ENCODE measurements around the gene ITIH3.

Gene ITIH3

GRCh38 chr3:52834871-52835501 lies 40.4 kb downstream of the ITIH3 start, which contains the start of gene MUSTN1:
TSS of gene MUSTN1 (minus strand) at chr3:52835019. CDS start at chr3:52834948, 71 bp downstream.
- no peak for DNase-seq
- Histone ChIP-seq H3K4me3 (ENCODE audit: insufficient read depth, low read depth, low read length, poor library complexity, severe bottlenecking) (no peak within 1 kb of the TSS), H3K36me3 (ENCODE audit: control insufficient read depth, insufficient read depth, low read length) (peaks cover 18% of the 10 kb centered on the region), H3K27me3 (replicated peaks; ENCODE audit: control insufficient read depth, insufficient read depth, low read length, poor library complexity, severe bottlenecking) (no peaks in the 10 kb centered on the region), H3K9me3 (ENCODE audit: control insufficient read depth, low read length) (no peaks in the 10 kb centered on the region), H3K27ac (ENCODE audit: insufficient read depth, low read length, poor library complexity, severe bottlenecking) (no peak within 1 kb of the TSS), H3K4me1 (ENCODE audit: control insufficient read depth, insufficient read depth, low read length, poor library complexity, severe bottlenecking) (peaks cover 4% of the 10 kb centered on the region)

GRCh38 chr3:52835766-52836470 lies 41.3 kb downstream of the ITIH3 start:
- peaks cover 4% of the 10 kb centered on the region for H3K4me1 ChIP-seq (ENCODE audit: control insufficient read depth, insufficient read depth, low read length, poor library complexity, severe bottlenecking)
- no peak overlapping the region for H3K4me3 ChIP-seq (ENCODE audit: insufficient read depth, low read depth, low read length, poor library complexity, severe bottlenecking)
- H3K27ac ChIP-seq (ENCODE audit: insufficient read depth, low read length, poor library complexity, severe bottlenecking), result no peak overlapping the region
- no peak for DNase-seq
- H3K27me3 ChIP-seq (replicated peaks; ENCODE audit: control insufficient read depth, insufficient read depth, low read length, poor library complexity, severe bottlenecking), result no peaks in the 10 kb centered on the region
- no peaks in the 10 kb centered on the region for H3K9me3 ChIP-seq (ENCODE audit: control insufficient read depth, low read length)
- peaks cover 27% of the 10 kb centered on the region for H3K36me3 ChIP-seq (ENCODE audit: control insufficient read depth, insufficient read depth, low read length)

GRCh38 chr3:52836471-52836845 lies 41.9 kb downstream of the ITIH3 start:
- no peak for DNase-seq
- Histone ChIP-seq H3K4me3 (ENCODE audit: insufficient read depth, low read depth, low read length, poor library complexity, severe bottlenecking) (no peak overlapping the region), H3K9me3 (ENCODE audit: control insufficient read depth, low read length) (no peaks in the 10 kb centered on the region), H3K27me3 (replicated peaks; ENCODE audit: control insufficient read depth, insufficient read depth, low read length, poor library complexity, severe bottlenecking) (no peaks in the 10 kb centered on the region), H3K36me3 (ENCODE audit: control insufficient read depth, insufficient read depth, low read length) (peaks cover 32% of the 10 kb centered on the region), H3K27ac (ENCODE audit: insufficient read depth, low read length, poor library complexity, severe bottlenecking) (no peak overlapping the region), H3K4me1 (ENCODE audit: control insufficient read depth, insufficient read depth, low read length, poor library complexity, severe bottlenecking) (peaks cover 4% of the 10 kb centered on the region)

GRCh38 chr3:52836986-52837385 lies 42.4 kb downstream of the ITIH3 start:
- no peak overlapping the region for H3K4me3 ChIP-seq (ENCODE audit: insufficient read depth, low read depth, low read length, poor library complexity, severe bottlenecking)
- H3K4me1 ChIP-seq (ENCODE audit: control insufficient read depth, insufficient read depth, low read length, poor library complexity, severe bottlenecking), result peaks cover 4% of the 10 kb centered on the region
- H3K27me3 ChIP-seq (replicated peaks; ENCODE audit: control insufficient read depth, insufficient read depth, low read length, poor library complexity, severe bottlenecking), result no peaks in the 10 kb centered on the region
- H3K9me3 ChIP-seq (ENCODE audit: control insufficient read depth, low read length), result no peaks in the 10 kb centered on the region
- no peak overlapping the region for H3K27ac ChIP-seq (ENCODE audit: insufficient read depth, low read length, poor library complexity, severe bottlenecking)
- H3K36me3 ChIP-seq (ENCODE audit: control insufficient read depth, insufficient read depth, low read length), result peaks cover 36% of the 10 kb centered on the region
- DNase-seq, result no peak

- Histone ChIP-seq H3K27me3 (replicated peaks; ENCODE audit: control insufficient read depth, insufficient read depth, low read length, poor library complexity, severe bottlenecking) (no peaks in the 10 kb centered on the region), H3K36me3 (ENCODE audit: control insufficient read depth, insufficient read depth, low read length) (peaks cover 52% of the 10 kb centered on the region), H3K4me3 (ENCODE audit: insufficient read depth, low read depth, low read length, poor library complexity, severe bottlenecking) (no peak overlapping the region), H3K4me1 (ENCODE audit: control insufficient read depth, insufficient read depth, low read length, poor library complexity, severe bottlenecking) (peaks cover 4% of the 10 kb centered on the region), H3K9me3 (ENCODE audit: control insufficient read depth, low read length) (no peaks in the 10 kb centered on the region), H3K27ac (ENCODE audit: insufficient read depth, low read length, poor library complexity, severe bottlenecking) (no peak overlapping the region)
- DNase-seq, result no peak
These were observed 44.1 kb downstream of the ITIH3 start for GRCh38 chr3:52838561-52839267.

GRCh38 chr3:52839268-52839575 lies 44.6 kb downstream of the ITIH3 start:
- no peak for DNase-seq
- Histone ChIP-seq H3K36me3 (ENCODE audit: control insufficient read depth, insufficient read depth, low read length) (peaks cover 57% of the 10 kb centered on the region), H3K4me1 (ENCODE audit: control insufficient read depth, insufficient read depth, low read length, poor library complexity, severe bottlenecking) (peaks cover 4% of the 10 kb centered on the region), H3K4me3 (ENCODE audit: insufficient read depth, low read depth, low read length, poor library complexity, severe bottlenecking) (no peak overlapping the region), H3K27ac (ENCODE audit: insufficient read depth, low read length, poor library complexity, severe bottlenecking) (no peak overlapping the region), H3K9me3 (ENCODE audit: control insufficient read depth, low read length) (no peaks in the 10 kb centered on the region), H3K27me3 (replicated peaks; ENCODE audit: control insufficient read depth, insufficient read depth, low read length, poor library complexity, severe bottlenecking) (no peaks in the 10 kb centered on the region)

- DNase-seq, result no peak
- H3K27me3 ChIP-seq (replicated peaks; ENCODE audit: control insufficient read depth, insufficient read depth, low read length, poor library complexity, severe bottlenecking), result no peaks in the 10 kb centered on the region
- H3K36me3 ChIP-seq (ENCODE audit: control insufficient read depth, insufficient read depth, low read length), result peaks cover 60% of the 10 kb centered on the region
- no peaks in the 10 kb centered on the region for H3K9me3 ChIP-seq (ENCODE audit: control insufficient read depth, low read length)
- H3K4me1 ChIP-seq (ENCODE audit: control insufficient read depth, insufficient read depth, low read length, poor library complexity, severe bottlenecking), result peaks cover 4% of the 10 kb centered on the region
- H3K4me3 ChIP-seq (ENCODE audit: insufficient read depth, low read depth, low read length, poor library complexity, severe bottlenecking), result no peak overlapping the region
- no peak overlapping the region for H3K27ac ChIP-seq (ENCODE audit: insufficient read depth, low read length, poor library complexity, severe bottlenecking)
These were observed 45.4 kb downstream of the ITIH3 start for GRCh38 chr3:52839892-52840545.

- H3K9me3 ChIP-seq (ENCODE audit: control insufficient read depth, low read length), result no peaks in the 10 kb centered on the region
- H3K36me3 ChIP-seq (ENCODE audit: control insufficient read depth, insufficient read depth, low read length), result peaks cover 47% of the 10 kb centered on the region
- H3K4me1 ChIP-seq (ENCODE audit: control insufficient read depth, insufficient read depth, low read length, poor library complexity, severe bottlenecking), result peaks cover 4% of the 10 kb centered on the region
- H3K27ac ChIP-seq (ENCODE audit: insufficient read depth, low read length, poor library complexity, severe bottlenecking), result no peak overlapping the region
- no peak overlapping the region for H3K4me3 ChIP-seq (ENCODE audit: insufficient read depth, low read depth, low read length, poor library complexity, severe bottlenecking)
- DNase-seq, result no peak
- no peaks in the 10 kb centered on the region for H3K27me3 ChIP-seq (replicated peaks; ENCODE audit: control insufficient read depth, insufficient read depth, low read length, poor library complexity, severe bottlenecking)
These were observed 46.8 kb downstream of the ITIH3 start for GRCh38 chr3:52841211-52841980.

GRCh38 chr3:52841981-52842340 lies 47.4 kb downstream of the ITIH3 start:
- DNase-seq, result no peak
- Histone ChIP-seq H3K27me3 (replicated peaks; ENCODE audit: control insufficient read depth, insufficient read depth, low read length, poor library complexity, severe bottlenecking) (no peaks in the 10 kb centered on the region), H3K27ac (ENCODE audit: insufficient read depth, low read length, poor library complexity, severe bottlenecking) (no peak overlapping the region), H3K4me1 (ENCODE audit: control insufficient read depth, insufficient read depth, low read length, poor library complexity, severe bottlenecking) (peaks cover 4% of the 10 kb centered on the region), H3K36me3 (ENCODE audit: control insufficient read depth, insufficient read depth, low read length) (peaks cover 47% of the 10 kb centered on the region), H3K9me3 (ENCODE audit: control insufficient read depth, low read length) (no peaks in the 10 kb centered on the region), H3K4me3 (ENCODE audit: insufficient read depth, low read depth, low read length, poor library complexity, severe bottlenecking) (no peak overlapping the region)
